ENCODE results near the gene GALNT11.
"Not testable (repeated sequence)": the region's sequence is repeated elsewhere in the genome, so short reads cannot be mapped to it uniquely, and the experiment has no call there.

DNA sequence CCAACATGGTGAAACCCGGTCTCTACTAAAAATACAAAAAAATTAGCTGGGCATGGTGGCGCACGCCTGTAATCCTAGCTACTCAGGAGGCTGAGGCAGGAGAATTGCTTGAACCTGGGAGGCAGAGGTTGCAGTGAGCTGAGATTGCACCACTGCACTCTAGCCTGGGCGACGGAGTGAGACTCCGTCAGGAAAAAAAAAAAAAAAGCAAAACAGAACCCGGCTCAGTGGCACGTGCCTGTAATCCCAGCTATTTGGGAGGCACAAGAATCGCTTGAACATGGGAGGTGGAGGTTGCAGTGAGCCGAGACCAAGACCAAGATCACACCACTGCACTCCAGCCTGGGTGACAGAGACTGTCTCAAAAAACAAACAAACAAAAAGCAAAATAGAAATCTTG lies 3.7 kb upstream of the GALNT11 start:
- TF ChIP-seq, protein P1, sequence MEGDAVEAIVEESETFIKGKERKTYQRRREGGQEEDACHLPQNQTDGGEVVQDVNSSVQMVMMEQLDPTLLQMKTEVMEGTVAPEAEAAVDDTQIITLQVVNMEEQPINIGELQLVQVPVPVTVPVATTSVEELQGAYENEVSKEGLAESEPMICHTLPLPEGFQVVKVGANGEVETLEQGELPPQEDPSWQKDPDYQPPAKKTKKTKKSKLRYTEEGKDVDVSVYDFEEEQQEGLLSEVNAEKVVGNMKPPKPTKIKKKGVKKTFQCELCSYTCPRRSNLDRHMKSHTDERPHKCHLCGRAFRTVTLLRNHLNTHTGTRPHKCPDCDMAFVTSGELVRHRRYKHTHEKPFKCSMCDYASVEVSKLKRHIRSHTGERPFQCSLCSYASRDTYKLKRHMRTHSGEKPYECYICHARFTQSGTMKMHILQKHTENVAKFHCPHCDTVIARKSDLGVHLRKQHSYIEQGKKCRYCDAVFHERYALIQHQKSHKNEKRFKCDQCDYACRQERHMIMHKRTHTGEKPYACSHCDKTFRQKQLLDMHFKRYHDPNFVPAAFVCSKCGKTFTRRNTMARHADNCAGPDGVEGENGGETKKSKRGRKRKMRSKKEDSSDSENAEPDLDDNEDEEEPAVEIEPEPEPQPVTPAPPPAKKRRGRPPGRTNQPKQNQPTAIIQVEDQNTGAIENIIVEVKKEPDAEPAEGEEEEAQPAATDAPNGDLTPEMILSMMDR (IDR thresholded peaks at IDR 0.05): not testable (repeated sequence)
- TF ChIP-seq POLR2AphosphoS5, POLR2A, EP300 (IDR thresholded peaks at IDR 0.05): not testable (repeated sequence)

Measured in sigmoid colon (tissue), 4 donors.